PFSK-1 (cell line): Measurements from ENCODE around the gene CHAC1.

Experiments used
- FOXP2 ChIP-seq: optimal IDR thresholded peaks from 2 replicates; pipeline ENCODE3; 2011; ENCODE audit warnings: borderline replicate concordance, control low read depth, inconsistent platforms; ENCODE audit not compliant: insufficient read depth; ENCODE audit errors: extremely low read length, extremely low read depth
- POLR2AphosphoS5 ChIP-seq: IDR thresholded peaks from 2 replicates; pipeline ENCODE4 v1.6.1; 2012; ENCODE audit warnings: low read depth, mild to moderate bottlenecking, control low read depth, low read length, moderate library complexity
- REST ChIP-seq, 2 experiments: IDR thresholded peaks; 2 replicates each; pipeline versions ENCODE4 v1.6.1 to v1.8.0; 2011 to 2012; ENCODE audit warnings: low read depth in 2 of 2, low read length in 2 of 2, control low read depth in 1 of 2, inconsistent platforms in 1 of 2, mild to moderate bottlenecking in 1 of 2, moderate library complexity in 1 of 2; ENCODE audit not compliant: insufficient read depth in 1 of 2
- SIN3A ChIP-seq: IDR thresholded peaks from 2 replicates; pipeline ENCODE4 v1.6.1; 2012; ENCODE audit warnings: mild to moderate bottlenecking, low read length, moderate library complexity, borderline replicate concordance; ENCODE audit not compliant: insufficient read depth
- TAF1 ChIP-seq: IDR thresholded peaks from 2 replicates; pipeline ENCODE4 v1.6.1; 2012; ENCODE audit warnings: low read length, control low read depth, borderline replicate concordance; ENCODE audit not compliant: insufficient read depth

CHAC1 gene

DNA sequence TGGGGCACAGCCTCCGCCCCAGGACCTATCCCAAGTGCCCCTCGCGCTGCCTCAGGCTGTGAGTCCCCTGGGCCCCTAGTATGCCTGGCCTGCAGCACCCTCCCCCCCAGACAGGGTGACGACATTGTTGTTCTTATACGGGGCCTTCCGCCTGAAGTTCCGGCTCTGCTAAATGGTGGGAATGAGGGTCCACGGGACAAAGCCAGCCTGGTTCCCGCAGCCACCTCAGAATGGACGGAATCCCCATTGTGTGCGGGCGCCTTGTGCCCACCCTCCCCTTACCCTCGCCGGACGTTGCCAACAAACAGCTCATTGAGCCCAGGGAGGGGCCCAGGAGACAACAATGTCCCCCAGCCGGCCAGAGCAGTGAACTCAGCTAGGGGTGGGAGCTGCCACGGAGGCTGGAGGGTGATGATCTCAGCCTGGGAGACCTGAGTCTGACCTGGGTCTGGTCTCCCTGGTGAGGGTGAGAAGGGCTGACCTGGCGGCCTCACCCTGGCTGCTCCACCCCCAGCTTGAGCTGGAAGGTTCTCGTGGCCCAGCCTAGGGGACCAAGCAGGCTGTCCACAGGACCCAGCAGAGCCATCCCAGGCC, 34.4 kb upstream of the CHAC1 start:
- TF ChIP-seq TAF1 (no peak), FOXP2 (no peak), SIN3A (no peak), REST (IDR thresholded peaks at IDR 0.05; ENCODE audit: insufficient read depth in 1 of 2, low read depth in 2 of 2, low read length in 2 of 2) (no peak)

DNA sequence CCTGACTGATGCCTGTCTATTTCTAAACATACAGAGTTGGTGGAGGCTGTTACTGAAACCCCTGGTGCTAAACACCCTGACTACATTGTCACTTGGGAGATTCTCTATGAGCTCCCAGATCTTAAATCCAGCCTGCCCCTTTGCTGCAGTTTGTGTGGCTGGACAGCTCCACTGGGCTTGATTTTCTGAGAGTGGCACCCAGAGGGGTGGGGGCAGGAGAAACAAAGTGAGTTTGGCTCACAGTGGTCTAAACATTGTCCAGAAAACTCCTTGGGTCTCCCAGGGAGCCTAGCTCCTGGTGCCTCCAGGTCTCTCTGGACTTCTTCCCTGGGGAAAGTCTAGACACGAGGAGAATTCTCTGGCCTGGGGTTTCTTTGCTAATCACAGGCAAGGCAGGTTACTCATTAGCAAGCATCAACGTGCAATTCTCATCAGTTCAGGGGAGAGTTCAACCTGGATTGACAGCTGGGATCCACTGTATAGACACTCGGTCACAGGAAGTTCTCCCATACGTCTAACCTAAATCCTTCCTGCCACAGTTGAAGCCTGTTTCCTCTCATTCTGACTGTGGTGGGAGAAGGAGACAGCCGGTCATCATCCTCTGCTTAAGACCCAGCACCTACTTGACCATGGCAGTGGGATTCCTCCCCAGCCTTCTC, 31.2 kb upstream of the CHAC1 start:
- TF ChIP-seq POLR2AphosphoS5 (no peak), SIN3A (no peak), REST (IDR thresholded peaks at IDR 0.05; ENCODE audit: insufficient read depth in 1 of 2, low read depth in 2 of 2, low read length in 2 of 2) (peak; percentile 64 to 87)

GRCh38 chr15:40922608-40923005, 30.7 kb upstream of the CHAC1 start:
- TF ChIP-seq TAF1 (no peak), SIN3A (no peak), FOXP2 (no peak), POLR2AphosphoS5 (no peak), REST (IDR thresholded peaks at IDR 0.05; ENCODE audit: insufficient read depth in 1 of 2, low read depth in 2 of 2, low read length in 2 of 2) (no peak)

DNA sequence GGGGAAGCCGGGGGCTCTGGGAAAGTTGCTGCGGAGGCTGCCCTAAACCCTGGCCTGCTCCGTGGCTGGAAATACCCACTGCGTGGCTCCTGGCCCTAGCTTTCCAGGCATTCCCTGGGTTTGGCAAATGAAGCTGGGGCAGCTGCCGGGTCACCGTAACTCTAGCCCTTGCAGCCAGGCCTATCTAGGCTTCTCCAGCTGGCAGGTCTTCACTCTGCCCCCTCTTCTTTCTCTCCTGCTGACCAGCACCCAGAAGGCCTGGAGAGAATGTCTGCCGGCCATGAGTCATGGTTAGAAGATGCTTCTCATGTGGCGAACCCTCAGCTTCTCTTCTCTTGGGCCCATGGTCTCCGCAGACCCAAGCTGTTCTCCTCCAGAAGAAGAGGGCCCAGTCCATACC, 29.7 kb upstream of the CHAC1 start:
- no peak for TF ChIP-seq TAF1
- TF ChIP-seq SIN3A: no peak
- TF ChIP-seq FOXP2: no peak
- TF ChIP-seq REST (IDR thresholded peaks at IDR 0.05; ENCODE audit: insufficient read depth in 1 of 2, low read depth in 2 of 2, low read length in 2 of 2): no peak
- TF ChIP-seq POLR2AphosphoS5: no peak

- TF ChIP-seq SIN3A (no peak), FOXP2 (no peak), TAF1 (no peak), REST (IDR thresholded peaks at IDR 0.05; ENCODE audit: insufficient read depth in 1 of 2, low read depth in 2 of 2, low read length in 2 of 2) (no peak), POLR2AphosphoS5 (no peak)
These were observed 27.8 kb upstream of the CHAC1 start for GRCh38 chr15:40925495-40925862.
